Raji (cell line): Measurements from ENCODE around the gene TBC1D19.

Experiments
- POLR2A ChIP-seq: IDR thresholded peaks from 2 replicates; pipeline ENCODE4 v1.6.1; 2011; ENCODE audit warnings: low read depth, low read length, control low read depth; ENCODE audit not compliant: insufficient read depth

The TBC1D19 gene

DNA sequence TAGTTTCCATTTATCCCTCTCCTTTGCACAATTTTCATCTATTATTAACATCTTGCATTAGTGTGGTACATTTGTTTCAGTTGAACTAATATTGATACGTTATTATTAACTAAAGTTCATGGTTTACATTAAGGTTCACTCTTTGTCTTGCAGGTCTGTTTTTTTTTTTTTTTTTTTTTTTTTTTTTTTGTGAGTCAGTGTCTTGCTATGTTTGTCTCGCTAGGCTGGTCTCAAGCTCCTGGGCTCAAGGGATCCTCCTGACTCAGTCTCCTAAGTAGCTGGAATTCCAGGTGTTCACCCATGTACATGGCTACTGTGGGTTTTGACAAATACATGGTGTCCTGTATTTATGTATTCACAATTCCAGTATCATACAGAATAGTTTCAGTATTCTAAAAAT lies 6.8 kb downstream of the TBC1D19 start:
- no peak for TF ChIP-seq POLR2A

DNA sequence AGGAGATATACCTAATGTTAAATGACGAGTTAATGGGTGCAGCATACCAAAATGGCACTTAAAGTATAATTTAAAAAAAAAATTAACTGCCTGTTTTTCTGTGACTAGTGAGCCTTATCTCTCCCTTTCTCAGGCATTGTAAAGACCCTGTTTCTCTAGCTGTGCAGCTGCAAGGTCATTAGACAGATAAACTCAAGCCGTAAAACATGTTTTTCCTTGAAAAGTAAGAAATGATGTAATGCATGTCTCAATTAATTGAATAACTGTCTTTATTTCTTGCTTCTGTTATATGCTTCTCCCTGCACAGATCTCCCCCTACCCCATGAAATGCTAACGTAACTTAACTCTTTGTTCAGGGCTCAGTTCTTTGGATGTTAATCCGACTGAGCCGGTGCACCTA lies 10.5 kb downstream of the TBC1D19 start:
- TF ChIP-seq POLR2A: no peak

DNA sequence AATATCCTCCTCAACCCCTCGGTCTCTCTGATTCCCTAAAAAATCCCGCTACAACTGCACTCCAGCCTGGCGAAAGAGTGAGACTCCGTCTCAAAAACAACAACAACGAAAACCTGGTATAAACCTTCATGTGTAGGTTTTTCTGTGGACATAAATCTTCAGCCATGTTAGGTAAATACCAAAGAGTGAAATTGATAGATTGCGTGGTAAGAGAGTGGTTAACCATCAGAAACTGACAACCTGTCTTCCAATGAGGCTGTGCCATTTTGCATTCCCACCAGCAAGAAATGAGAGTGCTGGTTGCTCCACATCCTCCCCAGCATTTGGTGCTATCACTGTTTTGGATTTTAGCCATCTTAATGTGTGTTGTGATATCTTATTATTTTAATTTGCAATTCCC lies 10.9 kb downstream of the TBC1D19 start:
- TF ChIP-seq POLR2A: no peak

DNA sequence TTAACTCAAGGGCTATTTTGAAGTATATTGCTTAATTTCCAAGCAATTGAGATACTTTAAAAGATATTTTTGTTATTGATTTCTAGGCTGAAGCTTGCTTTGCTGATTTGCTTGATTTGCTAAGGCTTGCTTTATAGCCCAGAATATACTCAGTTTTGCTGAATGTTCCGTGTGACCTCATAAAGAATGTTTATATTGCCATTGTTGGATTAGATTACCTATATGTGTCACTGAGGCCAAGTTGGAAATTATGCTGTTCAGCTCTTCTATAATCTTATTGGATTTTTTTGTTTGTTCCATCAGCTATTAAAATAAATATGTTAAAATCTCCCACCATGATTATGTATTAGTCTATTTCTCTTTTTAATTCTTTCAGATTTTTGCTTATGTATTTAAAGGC lies 13.0 kb downstream of the TBC1D19 start:
- no peak for TF ChIP-seq POLR2A

DNA sequence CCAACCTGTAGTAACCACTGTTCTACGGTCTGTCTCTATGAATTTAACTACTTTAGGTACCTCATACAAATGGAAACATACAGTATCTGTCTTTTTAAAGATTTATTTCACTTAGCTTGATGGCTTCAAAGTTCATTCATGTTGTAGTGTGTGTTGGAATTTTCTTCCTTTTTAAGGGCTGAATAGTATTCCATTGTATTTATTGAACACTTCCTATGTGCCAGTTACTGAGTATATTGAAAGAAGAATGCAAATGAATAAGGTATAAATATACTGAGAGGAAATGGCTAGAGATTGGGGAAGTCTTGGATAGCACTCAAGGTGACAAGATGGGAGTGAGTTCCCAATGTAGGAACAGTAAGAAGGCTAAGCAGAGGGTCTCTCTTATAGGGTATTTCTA lies 17.3 kb downstream of the TBC1D19 start:
- TF ChIP-seq POLR2A: no peak

DNA sequence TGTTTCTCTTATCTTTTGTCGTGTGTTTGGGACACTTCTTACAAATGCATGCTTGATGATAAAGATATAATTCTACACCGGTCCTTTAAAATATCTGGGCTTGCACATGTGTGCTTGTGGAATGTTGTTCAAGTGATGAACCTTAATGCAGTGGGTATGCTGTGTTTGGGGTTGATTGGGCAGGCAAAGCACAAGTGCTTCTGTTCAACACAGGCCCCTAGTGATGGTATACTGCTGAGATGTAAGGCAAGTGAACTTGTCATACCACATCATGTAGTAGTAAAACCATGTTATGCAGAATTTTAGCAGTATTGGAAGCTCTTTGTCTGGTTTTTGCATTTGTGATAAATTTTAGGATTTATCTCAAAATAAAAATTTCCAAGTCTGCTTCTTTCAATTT lies 23.9 kb downstream of the TBC1D19 start:
- no peak for TF ChIP-seq POLR2A

DNA sequence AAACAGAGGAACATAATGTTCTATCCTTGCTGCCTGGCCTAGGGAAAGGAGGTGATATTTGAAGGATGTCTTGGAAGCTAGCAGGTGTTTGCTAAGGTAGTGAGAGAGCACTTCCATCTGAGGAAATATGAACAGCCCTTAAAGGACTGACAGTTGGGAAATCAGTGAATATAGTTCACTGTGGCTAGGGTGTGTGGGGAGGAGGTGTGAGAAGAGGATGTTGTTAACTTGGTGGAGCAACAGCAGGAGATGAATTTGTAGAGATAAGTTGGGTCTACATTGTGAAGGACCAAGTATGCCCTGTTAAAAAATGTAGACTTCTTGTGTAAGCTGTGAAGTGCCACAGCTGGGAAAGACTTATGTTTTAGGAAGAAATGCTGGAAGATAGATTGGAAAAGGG lies 25.5 kb downstream of the TBC1D19 start:
- TF ChIP-seq POLR2A: no peak

DNA sequence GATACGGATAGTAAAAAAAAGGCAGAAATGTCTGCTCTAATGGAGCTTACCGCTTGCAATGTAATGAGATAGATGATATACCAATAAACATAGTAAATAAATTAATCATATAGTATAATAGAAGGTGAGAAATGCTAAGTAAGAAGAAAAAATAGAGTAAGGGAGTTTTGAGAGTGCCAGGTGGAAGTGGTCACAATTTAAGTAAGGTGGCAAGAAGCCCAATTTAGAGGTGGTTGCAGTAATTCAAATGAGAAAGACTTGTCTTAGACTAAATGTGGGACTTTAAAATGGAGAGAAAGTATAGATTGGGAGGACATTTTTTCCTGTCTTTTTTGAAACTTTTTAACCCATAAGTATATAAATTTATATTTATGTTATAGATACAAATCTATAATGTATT lies 26.0 kb downstream of the TBC1D19 start:
- no peak for TF ChIP-seq POLR2A

DNA sequence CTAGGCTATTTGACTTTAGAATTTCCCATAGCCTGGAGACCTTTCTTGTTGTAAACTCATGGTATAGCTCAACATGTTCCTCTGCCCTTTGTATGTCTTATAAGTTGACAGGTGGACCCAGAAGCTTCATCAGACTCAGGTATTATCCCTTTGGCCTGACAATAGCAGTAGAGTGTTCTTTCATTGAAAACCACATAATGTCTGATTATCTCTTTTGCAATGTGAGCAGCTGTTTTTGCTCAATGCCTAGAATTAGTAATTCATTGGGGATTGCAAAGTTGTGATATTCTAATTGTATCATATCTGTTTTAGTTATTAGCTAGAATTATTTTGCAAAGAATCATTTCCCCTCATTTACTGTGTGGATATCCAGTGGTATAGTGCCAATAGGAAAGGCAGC lies 27.5 kb downstream of the TBC1D19 start:
- TF ChIP-seq POLR2A: no peak

DNA sequence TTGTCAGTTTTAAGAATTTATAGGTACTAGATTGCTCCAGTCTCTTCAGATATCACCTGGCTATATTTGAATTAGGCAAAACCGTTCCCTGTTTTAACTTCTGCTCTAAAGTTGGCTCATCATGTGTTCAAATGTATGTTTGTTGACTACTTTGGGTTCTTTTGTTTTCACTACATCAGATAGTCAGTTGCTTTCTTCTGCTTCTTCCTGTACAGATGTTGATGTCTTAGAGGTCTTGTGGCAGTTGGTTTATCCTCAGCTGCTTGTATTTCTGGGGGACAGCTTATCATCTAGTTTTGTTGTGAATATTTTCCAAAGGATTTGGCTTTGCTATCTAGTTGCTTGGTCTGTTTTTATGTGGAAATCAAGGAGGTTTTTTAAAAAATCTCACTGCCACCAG lies 28.0 kb downstream of the TBC1D19 start:
- no peak for TF ChIP-seq POLR2A

DNA sequence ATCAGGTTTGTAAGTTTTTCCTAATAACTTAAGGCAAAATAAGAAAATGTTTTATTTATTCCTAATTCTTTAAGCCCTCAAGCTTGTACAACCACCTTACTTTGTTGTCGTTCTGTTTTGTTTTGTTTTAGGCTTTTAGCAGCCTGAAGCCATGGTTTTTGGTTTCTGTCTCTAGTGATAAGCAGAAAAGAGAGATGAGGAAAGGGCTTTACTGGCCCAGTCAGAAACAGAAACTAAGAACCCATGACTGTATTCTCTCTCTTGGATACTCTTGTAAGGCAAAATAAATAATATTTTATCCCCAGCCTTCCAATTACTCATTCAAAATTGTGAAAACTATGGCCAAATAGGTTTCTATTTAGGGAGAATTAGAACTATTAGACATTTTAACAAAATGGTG lies 29.4 kb downstream of the TBC1D19 start:
- no peak for TF ChIP-seq POLR2A

DNA sequence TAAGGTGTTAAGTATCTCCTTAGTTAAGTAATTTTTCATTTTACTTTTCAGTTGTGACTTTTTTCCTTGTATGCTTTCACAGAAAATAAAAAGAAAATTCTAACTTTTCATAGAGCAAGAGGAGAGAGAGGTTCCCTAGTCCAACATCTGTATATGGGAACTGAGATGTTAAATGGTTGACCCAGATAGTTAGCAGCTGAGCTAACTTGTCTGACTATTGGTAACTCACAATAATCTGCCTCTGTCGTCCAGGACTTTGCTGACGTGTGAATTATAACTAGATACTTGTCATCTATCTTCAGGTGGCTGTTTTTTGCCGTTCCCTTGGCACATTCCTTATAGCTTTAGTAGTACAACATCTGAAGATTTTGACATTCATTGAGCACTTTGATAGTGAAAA lies 29.9 kb downstream of the TBC1D19 start:
- TF ChIP-seq POLR2A: no peak

DNA sequence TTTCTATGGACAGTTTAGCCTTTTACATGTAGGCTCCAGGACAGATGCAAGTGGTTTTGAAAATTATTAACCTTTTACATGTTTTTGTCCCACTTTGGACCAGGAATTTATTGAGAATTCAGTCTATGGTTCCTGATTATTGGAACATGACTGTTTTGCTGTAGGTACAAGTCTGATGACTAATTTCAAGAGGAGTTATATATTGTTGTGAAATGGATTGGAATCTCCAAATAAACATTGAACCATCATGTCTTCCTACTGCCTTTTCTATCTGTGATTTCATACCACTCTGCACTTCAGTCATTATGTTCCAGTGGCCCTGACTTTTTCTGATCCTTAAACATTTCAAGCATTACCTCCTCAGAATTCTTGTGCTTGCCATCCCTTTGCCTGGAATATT lies 35.9 kb downstream of the TBC1D19 start:
- no peak for TF ChIP-seq POLR2A

DNA sequence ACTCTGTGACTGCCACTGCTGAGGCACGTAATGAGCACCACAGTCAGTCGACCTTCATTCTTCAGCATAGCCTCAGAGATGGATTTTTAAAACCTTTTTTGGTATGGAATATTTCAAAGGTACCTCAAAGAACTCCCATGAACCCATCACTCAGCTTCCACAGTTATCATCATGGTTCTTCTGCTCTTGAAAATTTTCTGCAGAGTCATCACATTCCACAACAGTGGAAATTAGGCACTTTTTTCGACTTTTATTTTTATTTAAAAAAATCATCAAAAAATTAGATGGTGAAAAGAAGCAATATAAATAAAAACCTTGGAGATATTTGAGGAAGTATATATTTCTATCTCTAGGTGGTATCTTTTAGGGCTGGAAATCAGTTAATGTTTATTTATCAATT lies 37.5 kb downstream of the TBC1D19 start:
- TF ChIP-seq POLR2A: no peak

DNA sequence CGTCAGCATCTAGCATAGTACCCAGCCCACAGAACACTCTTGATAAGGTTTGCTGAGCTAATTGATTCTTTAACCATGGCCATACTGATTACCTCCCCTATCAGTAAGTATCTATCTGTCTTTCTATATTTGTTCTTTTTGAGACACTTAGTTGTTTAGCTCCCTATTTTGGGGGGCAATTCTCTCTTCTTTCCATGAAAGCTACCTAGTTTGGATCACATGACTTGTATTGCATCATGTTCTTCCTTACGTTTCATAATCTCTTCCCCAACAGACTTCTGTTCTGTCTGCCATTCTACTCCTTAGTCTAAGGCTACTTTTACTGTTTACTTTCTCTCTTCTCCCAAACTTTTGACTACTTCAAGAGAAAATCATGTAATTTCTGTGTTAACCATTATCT lies 39.0 kb downstream of the TBC1D19 start:
- TF ChIP-seq POLR2A: no peak

DNA sequence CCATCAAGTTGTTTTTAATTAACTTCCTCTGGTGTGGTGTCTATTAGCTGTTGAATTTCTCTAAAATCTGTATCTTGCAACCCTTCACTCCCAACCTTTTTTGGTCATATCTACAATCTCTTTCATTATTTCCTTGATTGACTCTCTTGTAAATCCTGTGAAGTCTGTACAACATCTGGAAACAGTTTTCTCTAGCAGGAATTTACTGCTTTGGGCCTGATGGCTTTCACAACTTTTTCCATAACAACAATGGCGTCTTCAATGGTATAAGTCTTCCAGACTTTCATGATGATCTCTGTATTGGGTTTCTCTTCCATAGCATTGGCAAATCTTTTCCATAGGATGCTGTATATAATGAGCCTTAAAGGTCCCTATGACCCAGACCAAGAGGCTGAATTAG lies 49.0 kb downstream of the TBC1D19 start:
- no peak for TF ChIP-seq POLR2A

DNA sequence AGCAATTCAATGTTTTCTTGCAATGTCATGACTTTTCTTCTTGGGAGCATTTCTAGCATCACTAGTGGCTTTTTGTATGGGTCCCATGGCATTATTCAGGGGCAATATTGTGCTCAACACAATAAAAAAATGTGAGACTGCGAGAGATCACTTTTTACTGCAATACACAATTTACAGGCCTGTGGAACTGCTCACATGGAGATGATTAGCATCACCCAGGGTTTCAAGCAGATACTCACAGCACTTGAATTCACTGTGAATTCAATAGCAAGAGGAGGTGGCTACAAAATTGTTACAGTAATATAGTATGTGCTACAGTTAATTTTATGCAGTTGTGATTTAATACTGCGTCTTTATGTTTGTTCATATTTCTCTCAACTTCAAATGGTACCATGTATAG lies 50.4 kb downstream of the TBC1D19 start:
- no peak for TF ChIP-seq POLR2A

DNA sequence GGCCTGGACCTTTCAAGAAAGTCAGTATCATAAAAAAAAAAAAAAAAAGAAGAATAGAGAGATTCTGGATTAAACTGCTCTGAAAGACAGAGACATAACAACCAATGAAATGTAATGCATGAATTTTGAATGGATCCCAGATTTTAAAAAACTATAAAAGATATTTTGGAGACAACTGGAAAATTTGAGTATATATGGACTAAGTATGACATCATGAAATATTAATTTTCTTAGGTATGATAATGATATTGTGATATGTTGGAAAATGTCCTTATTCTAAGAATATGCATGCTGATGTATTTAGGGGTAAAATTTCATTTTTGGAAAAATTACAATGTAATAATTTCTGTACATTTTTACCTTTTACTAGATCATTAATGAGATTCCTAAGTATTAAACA lies 52.6 kb downstream of the TBC1D19 start:
- no peak for TF ChIP-seq POLR2A
